ENCODE results near the gene RPRD1A.
"Not testable (repeated sequence)": the region's sequence is repeated elsewhere in the genome, so short reads cannot be mapped to it uniquely, and the experiment has no call there.

RPRD1A gene

GRCh38 chr18:35972197-35973000 lies 95.0 kb downstream of the RPRD1A start, which contains the start of gene RMP24:
Gene RMP24, plus strand, starts transcription at chr18:35972679.
- DNase-seq (ENCODE audit: low read depth in 2 of 2, low spot score in 1 of 2), result peak; percentile 84 to 89

- DNase-seq (ENCODE audit: low read depth in 2 of 2, low spot score in 1 of 2), result no peak
Observed at GRCh38 chr18:35971661-35972196, 95.6 kb downstream of the RPRD1A start.

- no peak for DNase-seq (ENCODE audit: low read depth in 2 of 2, low spot score in 1 of 2)
Observed at GRCh38 chr18:35969676-35970075, 97.7 kb downstream of the RPRD1A start.

- no peak for DNase-seq (ENCODE audit: low read depth in 2 of 2, low spot score in 1 of 2)
Observed at GRCh38 chr18:35968278-35968880, 99.0 kb downstream of the RPRD1A start.

GRCh38 chr18:35967866-35968265 lies 99.5 kb downstream of the RPRD1A start:
- not testable (repeated sequence) for DNase-seq (ENCODE audit: low read depth in 2 of 2, low spot score in 1 of 2)

GRCh38 chr18:35964319-35964718 lies 103.0 kb downstream of the RPRD1A start:
- DNase-seq (ENCODE audit: low read depth in 2 of 2, low spot score in 1 of 2), result no peak

- DNase-seq (ENCODE audit: low read depth in 2 of 2, low spot score in 1 of 2), result no peak
Observed at GRCh38 chr18:35962320-35962719, 105.0 kb downstream of the RPRD1A start.

GRCh38 chr18:35956226-35956625 lies 111.1 kb downstream of the RPRD1A start:
- DNase-seq (ENCODE audit: low read depth in 2 of 2, low spot score in 1 of 2), result no peak

- no peak for DNase-seq (ENCODE audit: low read depth in 2 of 2, low spot score in 1 of 2)
Observed at GRCh38 chr18:35953688-35954087, 113.7 kb downstream of the RPRD1A start.

- DNase-seq (ENCODE audit: low read depth in 2 of 2, low spot score in 1 of 2), result no peak
Observed at GRCh38 chr18:35950628-35950982, 116.8 kb downstream of the RPRD1A start.

GRCh38 chr18:35949903-35950627 lies 117.3 kb downstream of the RPRD1A start:
- DNase-seq (ENCODE audit: low read depth in 2 of 2, low spot score in 1 of 2), result peak; percentile 21 to 27

GRCh38 chr18:35949090-35949489 lies 118.3 kb downstream of the RPRD1A start:
- no peak for DNase-seq (ENCODE audit: low read depth in 2 of 2, low spot score in 1 of 2)

GRCh38 chr18:35948080-35948479 lies 119.3 kb downstream of the RPRD1A start:
- no peak for DNase-seq (ENCODE audit: low read depth in 2 of 2, low spot score in 1 of 2)

GRCh38 chr18:35942661-35943060 lies 124.7 kb downstream of the RPRD1A start:
- no peak for DNase-seq (ENCODE audit: low read depth in 2 of 2, low spot score in 1 of 2)

GRCh38 chr18:35942133-35942532 lies 125.2 kb downstream of the RPRD1A start:
- DNase-seq (ENCODE audit: low read depth in 2 of 2, low spot score in 1 of 2), result no peak

- no peak for DNase-seq (ENCODE audit: low read depth in 2 of 2, low spot score in 1 of 2)
Observed at GRCh38 chr18:35941299-35941698, 126.1 kb downstream of the RPRD1A start.
